NCI-H2227 (cell line): ENCODE measurements around the gene DLX4.

Experiments
- DNase-seq: peaks from one replicate; lab custom pipeline; 2025; ENCODE audit not compliant: unreplicated experiment; lab: John Stamatoyannopoulos, UW

Gene DLX4

GRCh38 chr17:50003911-50004310, 34.9 kb downstream of the DLX4 start:
- no peak for DNase-seq

- no peak for DNase-seq
These were observed 40.3 kb downstream of the DLX4 start for GRCh38 chr17:50009282-50009681.

- DNase-seq: no peak
These were observed 44.1 kb downstream of the DLX4 start for GRCh38 chr17:50013079-50013478.

- no peak for DNase-seq
These were observed 45.6 kb downstream of the DLX4 start for GRCh38 chr17:50014471-50015088.

GRCh38 chr17:50015146-50015545, 46.2 kb downstream of the DLX4 start:
- DNase-seq: no peak

GRCh38 chr17:50018909-50019308, 49.9 kb downstream of the DLX4 start:
- DNase-seq: no peak

- no peak for DNase-seq
These were observed 52.0 kb downstream of the DLX4 start for GRCh38 chr17:50020841-50021599.

- DNase-seq: no peak
These were observed 52.8 kb downstream of the DLX4 start for GRCh38 chr17:50021681-50022370.

- DNase-seq: no peak
These were observed 53.6 kb downstream of the DLX4 start for GRCh38 chr17:50022463-50023130.

GRCh38 chr17:50023520-50023919, 54.5 kb downstream of the DLX4 start:
- no peak for DNase-seq
